Activated naive CD8-positive, alpha-beta T cell treated with anti-CD3 and anti-CD28 coated beads, Interleukin-2, amount 50 U/mL, for 16 hours (primary cell): ENCODE results near the gene CGB1.
"Not testable (repeated sequence)": the region's sequence is repeated elsewhere in the genome, so short reads cannot be mapped to it uniquely, and the experiment has no call there.

Source experiments
- DNase-seq: peaks from one replicate; pipeline ENCODE4 v3.0.0-alpha.2; 2020; ENCODE audit warnings: low read depth, low spot score

CGB1 gene

GRCh38 chr19:49058562-49058961, 21.9 kb upstream of the CGB1 start:
- DNase-seq, result no peak

DNA sequence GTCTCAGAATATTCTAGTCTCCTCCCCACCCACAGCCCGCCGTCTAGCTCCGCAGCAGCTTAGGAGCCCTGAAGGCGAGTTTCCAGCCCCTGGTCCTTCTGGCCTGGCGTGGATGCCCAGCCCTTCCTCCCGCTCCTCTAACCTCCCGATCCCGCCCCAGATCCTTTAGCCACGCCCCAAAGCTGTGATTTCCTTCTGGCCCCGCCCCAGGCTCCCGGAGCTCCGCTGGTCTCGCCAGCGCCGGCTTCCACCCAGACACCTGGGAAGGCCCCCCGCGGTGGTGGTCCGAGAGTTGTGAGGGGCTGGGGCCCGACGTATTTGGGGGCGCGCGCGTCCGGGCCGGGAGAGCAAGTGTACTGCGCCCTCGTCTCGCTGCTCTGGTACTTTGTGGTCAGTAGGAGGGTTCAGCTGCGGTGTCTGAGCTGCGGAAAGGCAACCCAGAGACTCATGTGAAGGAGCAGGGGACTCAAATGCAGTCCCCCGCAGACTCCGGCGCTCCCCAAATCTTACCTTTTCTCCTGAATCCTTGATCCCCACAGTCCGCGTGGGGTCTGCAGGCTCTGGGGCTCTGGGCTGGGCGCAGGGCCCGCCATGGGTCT, 21.0 kb upstream of the CGB1 start, which contains the start of gene CGB7:
Gene CGB7 (minus strand): TSS at position 114 of the 599 bp plus-strand sequence. CDS start 2,374 bp downstream, outside the sequence.
- no peak for DNase-seq

GRCh38 chr19:49056902-49057596, 20.4 kb upstream of the CGB1 start:
- DNase-seq, result not testable (repeated sequence)

GRCh38 chr19:49056101-49056901, 19.6 kb upstream of the CGB1 start:
- DNase-seq, result no peak

GRCh38 chr19:49050376-49051033, 13.8 kb upstream of the CGB1 start:
- not testable (repeated sequence) for DNase-seq

DNA sequence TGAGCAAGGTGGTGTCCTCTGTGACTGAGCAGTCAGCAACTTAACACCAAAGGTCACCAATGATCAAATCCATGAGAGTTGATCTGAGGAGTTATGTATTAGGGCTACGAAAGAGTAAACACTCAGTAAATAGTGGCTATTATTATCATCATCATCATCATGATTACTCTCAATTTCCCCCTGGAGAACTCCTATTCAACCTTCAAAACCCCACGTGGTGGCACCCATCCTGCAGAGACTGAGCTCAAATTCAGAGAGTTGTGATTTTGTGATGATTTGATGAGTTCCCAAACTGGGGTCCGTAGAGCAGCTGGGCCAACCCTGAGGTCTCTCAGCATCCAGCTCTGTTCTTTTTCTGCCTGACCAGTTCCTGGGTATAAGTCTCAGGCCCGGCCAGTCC, 13.1 kb upstream of the CGB1 start:
- not testable (repeated sequence) for DNase-seq

- not testable (repeated sequence) for DNase-seq
Measured at GRCh38 chr19:49049011-49049410, 12.3 kb upstream of the CGB1 start, which contains the start of gene CGB8. Gene CGB8 (minus strand): TSS chr19:49049111. CDS start chr19:49048739, 372 bp downstream.

DNA sequence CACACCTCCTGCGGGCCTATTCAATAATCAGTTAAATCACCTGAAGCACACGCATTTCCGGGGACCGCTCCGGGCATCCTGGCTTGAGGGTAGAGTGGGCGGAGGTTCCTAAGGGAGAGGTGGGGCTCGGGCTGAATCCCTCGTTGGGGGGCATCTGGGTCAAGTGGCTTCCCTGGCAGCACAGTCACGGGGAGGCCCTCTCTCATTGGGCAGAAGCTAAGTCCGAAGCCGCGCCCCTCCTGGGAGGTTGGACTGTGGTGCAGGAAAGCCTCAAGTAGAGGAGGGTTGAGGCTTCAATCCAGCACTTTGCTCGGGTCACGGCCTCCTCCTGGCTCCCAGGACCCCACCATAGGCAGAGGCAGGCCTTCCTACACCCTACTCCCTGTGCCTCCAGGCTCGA, 6.9 kb upstream of the CGB1 start, which contains the start of gene CGB5:
Gene CGB5 (plus strand): TSS at position 301 of the 400 bp plus-strand sequence. CDS start 362 bp downstream, outside the sequence.
- DNase-seq, result not testable (repeated sequence)

GRCh38 chr19:49042666-49043065, 6.0 kb upstream of the CGB1 start:
- not testable (repeated sequence) for DNase-seq

- DNase-seq, result no peak
Measured at GRCh38 chr19:49042177-49042576, 5.5 kb upstream of the CGB1 start.

DNA sequence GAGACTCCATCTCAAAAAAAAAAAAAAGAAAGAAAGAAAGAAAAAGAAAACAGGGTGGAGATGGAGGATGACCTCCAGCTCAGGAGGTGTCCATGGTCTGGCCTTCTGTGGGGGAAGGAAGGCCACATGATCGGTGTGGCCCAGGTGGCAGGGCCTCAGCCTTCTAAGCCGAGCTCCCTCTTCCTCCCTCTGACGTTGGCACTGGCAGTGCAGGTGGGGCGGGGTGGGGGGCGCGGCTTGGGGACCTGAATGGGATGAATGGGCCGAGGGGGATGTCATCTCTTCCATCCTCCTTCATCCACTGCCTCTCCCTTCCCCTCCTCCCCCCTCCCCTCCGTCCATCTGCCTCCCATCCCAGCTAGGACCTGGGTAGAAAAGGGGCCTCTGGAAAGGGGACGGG, 3.0 kb upstream of the CGB1 start:
- DNase-seq, result not testable (repeated sequence)

- DNase-seq, result not testable (repeated sequence)
Measured at GRCh38 chr19:49038557-49039276, 2.0 kb upstream of the CGB1 start.

DNA sequence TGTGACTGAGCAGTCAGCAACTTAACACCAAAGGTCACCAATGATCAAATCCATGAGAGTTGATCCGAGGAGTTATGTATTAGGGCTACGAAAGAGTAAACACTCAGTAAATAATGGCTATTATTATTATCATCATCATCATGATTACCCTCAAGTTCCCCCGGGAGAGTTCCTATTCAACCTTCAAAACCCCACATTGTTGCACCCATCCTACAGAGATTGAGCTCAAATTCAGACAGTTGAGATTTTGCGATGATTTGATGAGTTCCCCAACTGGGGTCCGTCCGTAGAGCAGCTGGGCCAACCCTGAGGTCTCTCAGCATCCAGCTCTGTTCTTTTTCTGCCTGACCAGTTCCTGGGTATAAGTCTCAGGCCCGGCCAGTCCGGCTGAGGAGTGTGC, 1.4 kb upstream of the CGB1 start:
- not testable (repeated sequence) for DNase-seq

DNA sequence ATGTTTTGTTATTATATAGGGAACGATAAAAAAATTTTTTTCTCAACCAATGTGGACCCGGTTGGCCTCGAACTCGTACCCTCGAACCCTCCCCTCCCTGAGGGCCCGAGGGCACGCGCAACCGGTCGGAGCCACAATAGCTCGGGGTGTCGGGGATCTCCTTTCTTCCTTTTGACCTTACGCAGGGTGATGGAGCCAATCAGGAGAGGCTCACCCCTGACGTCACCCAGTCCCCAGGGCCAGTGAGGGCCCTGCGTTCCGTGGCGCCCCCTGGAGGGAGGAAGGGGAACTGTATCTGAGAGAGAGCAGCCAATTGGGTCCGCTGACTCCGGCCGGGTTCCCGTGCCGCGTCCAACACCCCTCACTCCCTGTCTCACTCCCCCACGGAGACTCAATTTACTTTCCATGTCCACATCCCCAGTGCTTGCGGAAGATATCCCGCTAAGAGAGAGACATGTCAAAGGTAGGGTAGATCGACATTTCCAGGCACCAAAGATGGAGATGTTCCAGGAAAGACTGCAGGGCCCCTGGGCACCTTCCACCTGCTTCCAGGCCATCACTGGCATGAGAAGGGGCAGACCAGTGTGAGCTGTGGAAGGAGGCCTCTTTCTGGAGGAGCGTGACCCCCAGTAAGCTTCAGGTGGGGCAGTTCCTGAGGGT, 4.9 kb downstream of the CGB1 start, which contains the start of gene CGB2:
Gene CGB2 (plus strand): TSS at position 249 of the 660 bp plus-strand sequence. CDS start 206 bp downstream, at position 455.
- DNase-seq, result not testable (repeated sequence)

DNA sequence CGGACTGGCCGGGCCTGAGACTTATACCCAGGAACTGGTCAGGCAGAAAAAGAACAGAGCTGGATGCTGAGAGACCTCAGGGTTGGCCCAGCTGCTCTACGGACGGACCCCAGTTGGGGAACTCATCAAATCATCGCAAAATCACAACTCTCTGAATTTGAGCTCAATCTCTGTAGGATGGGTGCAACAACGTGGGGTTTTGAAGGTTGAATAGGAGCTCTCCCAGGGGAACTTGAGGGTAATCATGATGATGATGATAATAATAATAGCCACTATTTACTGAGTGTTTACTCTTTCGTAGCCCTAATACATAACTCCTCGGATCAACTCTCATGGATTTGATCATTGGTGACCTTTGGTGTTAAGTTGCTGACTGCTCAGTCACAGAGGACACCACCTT, 6.4 kb downstream of the CGB1 start:
- DNase-seq, result not testable (repeated sequence)

DNA sequence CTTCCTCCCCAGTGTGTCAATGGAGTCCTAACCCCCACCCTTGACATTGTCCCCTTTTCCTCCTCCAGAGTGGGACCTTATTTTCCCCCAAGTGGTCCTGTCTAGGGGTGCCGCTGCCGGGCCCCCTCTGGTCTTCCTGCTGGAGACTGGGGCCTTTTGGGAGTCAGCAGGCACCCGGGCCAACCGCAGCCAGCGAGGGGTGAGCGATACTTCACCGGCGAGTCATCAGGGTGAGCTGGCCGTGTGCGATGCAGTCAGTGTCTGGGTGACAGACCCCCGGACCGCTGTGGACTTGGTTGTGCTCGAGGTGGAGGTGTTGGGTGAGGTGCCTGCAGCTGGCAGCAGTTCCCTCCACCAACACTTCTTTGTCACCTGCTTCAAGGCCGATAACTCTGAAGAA, 6.9 kb downstream of the CGB1 start:
- not testable (repeated sequence) for DNase-seq

DNA sequence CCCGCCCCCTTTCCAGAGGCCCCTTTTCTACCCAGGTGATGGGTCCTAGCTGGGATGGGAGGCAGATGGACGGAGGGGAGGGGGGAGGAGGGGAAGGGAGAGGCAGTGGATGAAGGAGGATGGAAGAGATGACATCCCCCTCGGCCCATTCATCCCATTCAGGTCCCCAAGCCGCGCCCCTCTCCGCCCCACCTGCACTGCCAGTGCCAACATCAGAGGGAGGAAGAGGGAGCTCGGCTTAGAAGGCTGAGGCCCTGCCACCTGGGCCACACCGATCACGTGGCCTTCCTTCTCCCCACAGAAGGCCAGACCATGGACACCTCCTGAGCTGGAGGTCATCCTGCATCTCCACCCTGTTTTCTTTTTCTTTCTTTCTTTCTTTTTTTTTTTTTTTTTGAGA, 8.0 kb downstream of the CGB1 start:
- DNase-seq, result not testable (repeated sequence)

- DNase-seq, result not testable (repeated sequence)
Measured at GRCh38 chr19:49025599-49025998, 11.1 kb downstream of the CGB1 start.

- DNase-seq, result not testable (repeated sequence)
Measured at GRCh38 chr19:49025088-49025487, 11.6 kb downstream of the CGB1 start.

DNA sequence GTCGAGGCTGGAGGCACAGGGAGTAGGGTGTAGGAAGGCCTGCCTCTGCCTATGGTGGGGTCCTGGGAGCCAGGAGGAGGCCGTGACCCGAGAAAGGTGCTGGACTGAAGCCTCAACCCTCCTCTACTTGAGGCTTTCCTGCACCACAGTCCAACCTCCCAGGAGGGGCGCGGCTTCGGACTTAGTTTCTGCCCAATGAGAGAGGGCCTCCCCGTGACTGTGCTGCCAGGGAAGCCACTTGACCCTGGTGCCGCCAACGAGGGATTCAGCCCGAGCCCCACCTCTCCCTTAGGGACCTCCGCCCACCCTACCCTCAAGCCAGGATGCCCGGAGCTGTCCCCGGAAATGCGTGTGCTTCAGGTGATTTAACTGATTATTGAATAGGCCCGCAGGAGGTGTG, 12.5 kb downstream of the CGB1 start, which contains the start of gene CGB3:
Gene CGB3 (minus strand): TSS at position 101 of the 400 bp plus-strand sequence. CDS start 362 bp downstream, outside the sequence.
- DNase-seq, result not testable (repeated sequence)
